Ectodermal cell (in vitro differentiated cells): Measurements from ENCODE around the gene ZNF367.

ENCODE experiments used
- H3K27ac ChIP-seq: 2 replicates; pipeline ENCODE4 v1.7.0; 2013; ENCODE audit warnings: mild to moderate bottlenecking, low read depth, low read length; ENCODE audit not compliant: insufficient read depth, poor library complexity, severe bottlenecking
- H3K27me3 ChIP-seq: 2 replicates; pipeline ENCODE4 v1.7.0; 2013; ENCODE audit warnings: mild to moderate bottlenecking, low read length; ENCODE audit not compliant: insufficient read depth, control insufficient read depth, poor library complexity, severe bottlenecking
- H3K36me3 ChIP-seq: one replicate; pipeline ENCODE4 v1.7.0; 2013; ENCODE audit warnings: low read length; ENCODE audit not compliant: control insufficient read depth, insufficient read depth
- H3K4me1 ChIP-seq: one replicate; pipeline ENCODE4 v1.7.0; 2013; ENCODE audit warnings: low read length; ENCODE audit not compliant: control insufficient read depth, insufficient read depth
- H3K4me3 ChIP-seq: 2 replicates; pipeline ENCODE4 v1.7.0; 2013; ENCODE audit warnings: low read depth, low read length, control low read depth; ENCODE audit not compliant: insufficient read depth
- H3K9me3 ChIP-seq: 2 replicates; pipeline ENCODE4 v1.7.0; 2013; ENCODE audit warnings: mild to moderate bottlenecking, low read length, moderate library complexity; ENCODE audit not compliant: control insufficient read depth
- WGBS, 2 experiments: methylation state at CpG; one replicate each; pipeline ENCODE4 v1.1.7; 2013; ENCODE audit warnings: missing lambda C conversion rate in 2 of 2; 5-methylcytosine and 5-hydroxymethylcytosine counted together

The ZNF367 gene

DNA sequence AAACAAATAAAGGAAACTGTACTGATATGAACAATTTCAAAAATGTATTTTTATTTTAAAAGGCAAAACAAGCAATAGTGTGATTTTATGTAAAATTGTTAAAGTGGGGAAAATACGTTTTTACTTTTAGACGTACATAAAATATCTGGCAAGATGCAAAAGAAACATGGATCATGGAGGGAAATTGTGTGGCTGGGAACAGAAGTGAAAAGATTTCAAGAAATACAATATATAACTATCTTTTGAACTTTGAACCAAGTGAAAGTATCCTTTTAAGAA lies 1.5 kb upstream of the ZNF367 start:
- Histone ChIP-seq H3K36me3 (no peaks in the 10 kb centered on the region), H3K27ac (peak overlapping the region; percentile 94), H3K4me3 (peak overlapping the region; percentile 64), H3K27me3 (no peaks in the 10 kb centered on the region), H3K4me1 (peaks cover 14% of the 10 kb centered on the region), H3K9me3 (no peaks in the 10 kb centered on the region)
- 43 to 69% methylated on average over 2 of the region's 2 CpGs for WGBS, 2 experiments

DNA sequence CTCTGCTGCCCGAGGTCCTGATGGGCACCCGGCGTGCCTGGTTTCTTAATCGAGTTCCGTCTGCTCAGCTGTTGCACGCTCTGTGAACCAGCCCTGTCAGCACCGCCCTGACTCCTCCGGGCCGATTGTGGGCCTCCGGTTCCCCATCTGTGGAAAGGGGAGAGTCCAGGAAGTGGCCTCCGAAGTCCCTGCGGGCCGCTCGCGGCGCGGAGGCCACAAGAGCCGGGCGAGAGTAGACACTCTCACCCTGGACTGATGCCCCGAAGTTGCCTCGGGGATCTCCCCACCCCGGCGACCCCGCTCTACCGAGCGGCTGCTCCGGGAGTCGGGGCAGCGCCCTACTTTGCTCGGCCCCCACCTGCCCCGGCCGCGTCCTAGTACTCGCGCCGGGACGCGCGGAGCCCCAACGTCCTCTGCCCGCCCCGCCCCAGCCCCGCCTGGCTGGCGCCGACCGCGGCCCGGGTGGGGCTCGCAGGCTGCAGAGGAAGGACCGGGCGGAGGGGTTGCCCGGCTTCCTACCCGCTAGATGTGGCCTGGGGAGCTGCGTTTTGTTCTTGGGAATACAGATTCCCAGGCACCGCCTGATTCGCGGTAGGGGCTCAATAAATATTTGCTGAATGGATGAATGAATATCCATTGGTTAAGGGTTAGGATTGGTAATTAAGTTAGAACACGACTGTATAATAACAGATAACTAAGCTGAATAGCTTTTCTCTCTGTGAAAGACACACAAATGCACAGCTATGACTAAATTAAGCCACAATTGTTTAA lies 935 bp upstream of the ZNF367 start:
- Histone ChIP-seq H3K4me1 (peaks cover 14% of the 10 kb centered on the region), H3K4me3 (peak overlapping the region; percentile 64), H3K36me3 (no peaks in the 10 kb centered on the region), H3K9me3 (no peaks in the 10 kb centered on the region), H3K27me3 (no peaks in the 10 kb centered on the region), H3K27ac (peak overlapping the region; percentile 94)
- WGBS, 2 experiments = 0% methylated on average over 57 of the region's 58 CpGs

DNA sequence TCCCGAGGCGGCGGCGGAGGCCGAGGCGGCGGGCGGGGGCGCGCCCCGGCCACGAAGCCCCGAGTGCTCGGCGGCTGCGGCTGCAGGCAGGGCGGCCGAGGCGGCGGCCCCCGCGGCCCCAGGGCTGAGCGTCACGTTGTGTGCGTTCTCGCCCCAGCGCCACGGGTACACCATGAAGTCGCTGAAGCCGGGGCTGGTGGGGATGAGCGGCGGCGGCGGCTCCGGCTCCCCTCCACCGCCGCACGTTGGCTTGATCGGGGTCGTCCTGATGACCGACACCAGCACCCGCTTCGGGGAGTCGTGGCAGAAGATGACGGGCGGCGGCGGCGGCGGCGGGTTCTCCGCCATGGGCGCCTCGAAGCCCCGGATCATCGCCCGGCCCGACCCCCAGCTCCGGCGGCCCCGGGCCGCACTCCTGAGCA lies 498 bp downstream of the ZNF367 start:
- Histone ChIP-seq H3K27me3 (no peaks in the 10 kb centered on the region), H3K36me3 (no peaks in the 10 kb centered on the region), H3K9me3 (no peaks in the 10 kb centered on the region), H3K4me1 (peaks cover 14% of the 10 kb centered on the region), H3K27ac (peak overlapping the region; percentile 94), H3K4me3 (peak overlapping the region; percentile 64)
- WGBS, 2 experiments = 0 to 1% methylated on average over 62 of the region's 62 CpGs

DNA sequence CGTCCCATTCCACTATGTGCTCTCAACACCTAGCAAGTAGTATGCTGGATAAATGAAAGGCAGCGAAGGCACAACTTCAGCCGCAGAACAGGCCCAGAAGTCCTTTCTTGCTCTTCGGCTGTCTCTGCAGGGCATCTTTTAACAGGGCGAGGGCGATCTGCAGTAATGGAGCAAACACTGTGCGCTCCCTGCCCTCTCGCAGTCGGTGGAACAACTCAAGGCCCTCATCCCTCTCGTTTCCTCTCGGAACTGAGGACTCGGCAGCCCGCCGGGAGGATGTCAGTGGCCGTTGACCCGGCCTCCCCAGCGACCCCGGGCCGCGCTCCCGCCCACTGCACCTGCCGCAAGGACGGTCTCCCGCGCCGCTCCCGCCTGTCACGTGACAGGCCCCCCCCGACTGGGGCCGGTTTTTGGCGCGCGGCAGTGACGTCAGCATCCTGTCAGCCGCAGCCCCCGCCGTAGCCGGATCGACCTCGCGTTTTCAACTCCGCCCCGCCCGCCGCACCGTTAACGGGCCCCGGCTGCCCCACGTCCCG lies 1.1 kb downstream of the ZNF367 start:
- no peaks in the 10 kb centered on the region for H3K27me3 ChIP-seq
- 0% methylated on average over 50 of the region's 50 CpGs for WGBS, 2 experiments
- peak overlapping the region; percentile 64 for H3K4me3 ChIP-seq
- no peaks in the 10 kb centered on the region for H3K36me3 ChIP-seq
- H3K27ac ChIP-seq = peak overlapping the region; percentile 63
- peaks cover 14% of the 10 kb centered on the region for H3K4me1 ChIP-seq
- no peaks in the 10 kb centered on the region for H3K9me3 ChIP-seq

- 90 to 94% methylated on average over 7 of the region's 7 CpGs for WGBS, 2 experiments
- Histone ChIP-seq H3K9me3 (no peaks in the 10 kb centered on the region), H3K27ac (no peak overlapping the region), H3K36me3 (peaks cover 7% of the 10 kb centered on the region), H3K4me3 (no peak overlapping the region), H3K4me1 (no peaks in the 10 kb centered on the region), H3K27me3 (no peaks in the 10 kb centered on the region)
Observed at GRCh38 chr9:96413302-96414221, 4.6 kb downstream of the ZNF367 start.

GRCh38 chr9:96412174-96412913 lies 5.8 kb downstream of the ZNF367 start:
- no peak overlapping the region for H3K4me3 ChIP-seq
- H3K4me1 ChIP-seq = no peaks in the 10 kb centered on the region
- no peak overlapping the region for H3K27ac ChIP-seq
- WGBS, 2 experiments = 90 to 94% methylated on average over 8 of the region's 8 CpGs
- no peaks in the 10 kb centered on the region for H3K9me3 ChIP-seq
- peaks cover 7% of the 10 kb centered on the region for H3K36me3 ChIP-seq
- no peaks in the 10 kb centered on the region for H3K27me3 ChIP-seq

DNA sequence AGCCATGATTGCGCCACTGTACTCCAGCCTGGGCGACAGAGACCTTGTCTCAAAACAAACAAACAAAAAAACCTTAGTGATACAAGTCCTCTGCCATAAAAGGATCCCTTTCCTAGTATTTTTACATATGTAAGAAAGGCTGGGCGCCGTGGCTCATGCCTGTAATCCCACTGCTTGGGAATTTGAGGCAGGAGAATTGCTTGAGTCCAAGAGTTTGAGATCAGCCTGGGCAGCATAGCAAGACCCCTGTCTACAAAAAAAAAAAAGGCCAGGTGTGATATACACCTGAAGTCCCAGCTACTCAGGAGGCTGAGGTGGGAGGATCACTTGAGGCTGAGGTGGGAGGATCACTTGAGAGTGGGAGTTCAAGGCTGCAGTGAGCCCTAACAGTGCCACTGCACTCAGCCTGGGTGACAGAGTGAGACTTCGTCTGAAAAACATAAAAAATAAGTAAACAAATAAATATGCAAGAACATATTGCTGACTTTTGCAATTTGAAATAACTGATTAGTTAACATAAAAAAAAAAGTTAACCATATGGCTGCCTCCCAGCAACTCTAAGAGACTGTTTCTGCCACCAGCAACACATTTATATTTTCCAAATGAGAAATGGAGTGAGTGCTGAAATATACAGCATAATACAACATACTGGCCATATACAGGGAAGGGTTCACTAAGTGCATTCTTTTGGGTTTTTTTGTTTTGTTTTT lies 6.9 kb downstream of the ZNF367 start:
- Histone ChIP-seq H3K36me3 (peaks cover 7% of the 10 kb centered on the region), H3K4me3 (no peak overlapping the region), H3K27me3 (no peaks in the 10 kb centered on the region), H3K4me1 (no peaks in the 10 kb centered on the region), H3K9me3 (no peaks in the 10 kb centered on the region), H3K27ac (no peak overlapping the region)
- WGBS, 2 experiments = 93 to 96% methylated on average over 4 to 5 of the region's 5 CpGs

- H3K27ac ChIP-seq = no peak overlapping the region
- H3K4me3 ChIP-seq = no peak overlapping the region
- no peaks in the 10 kb centered on the region for H3K9me3 ChIP-seq
- peaks cover 7% of the 10 kb centered on the region for H3K36me3 ChIP-seq
- 89 to 90% methylated on average over 8 to 9 of the region's 9 CpGs for WGBS, 2 experiments
- H3K27me3 ChIP-seq = no peaks in the 10 kb centered on the region
- no peaks in the 10 kb centered on the region for H3K4me1 ChIP-seq
Observed at GRCh38 chr9:96408409-96409280, 9.5 kb downstream of the ZNF367 start.
